Measurements from ENCODE around the gene TEX44.
"Not testable (repeated sequence)": the region's sequence is repeated elsewhere in the genome, so short reads cannot be mapped to it uniquely, and the experiment has no call there.

TEX44 gene

DNA sequence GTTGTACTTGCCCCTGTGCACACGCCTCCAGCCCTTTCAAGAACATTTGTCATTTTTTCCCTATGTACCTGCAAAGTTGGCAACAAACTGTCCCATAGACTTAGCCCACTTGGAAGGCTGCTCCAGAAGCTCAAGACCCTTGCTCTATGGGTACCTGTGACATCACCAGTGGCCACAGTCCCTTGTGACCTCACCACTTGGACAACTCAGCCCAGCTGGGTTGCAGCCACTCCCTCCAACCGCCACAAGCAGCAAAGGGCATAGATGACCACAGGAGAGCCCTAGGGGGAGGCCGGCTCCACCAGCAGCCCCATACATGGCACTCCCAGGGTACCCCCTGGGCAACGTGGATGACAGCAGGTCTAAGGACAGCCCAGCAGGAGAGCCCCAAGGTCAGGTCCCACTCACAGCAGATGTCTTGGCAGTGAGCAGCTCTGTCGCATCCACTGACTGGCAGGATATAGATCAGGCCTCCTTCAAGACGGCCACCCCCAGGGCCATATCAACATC lies at the start of gene TEX44:
Gene TEX44, plus strand, starts transcription at position 229 of the 510 bp plus-strand sequence. Its CDS starts 88 bp downstream, at position 317.
- H3K9ac ChIP-seq (ENCODE audit: low read length): no peak within 1 kb of the TSS
- no peaks in the 10 kb centered on the region for H3K27me3 ChIP-seq (ENCODE audit: control insufficient read depth, insufficient read depth, low read length)
- H3K4me3 ChIP-seq (ENCODE audit: low read length): no peak within 1 kb of the TSS
- H3K9me3 ChIP-seq (ENCODE audit: control insufficient read depth, low read depth, low read length): no peaks in the 10 kb centered on the region
- H3K36me3 ChIP-seq (ENCODE audit: control insufficient read depth, low read depth, low read length): no peaks in the 10 kb centered on the region
- H3K4me1 ChIP-seq (ENCODE audit: control insufficient read depth, low read depth, low read length): peaks cover 11% of the 10 kb centered on the region
- no peak within 1 kb of the TSS for H3K27ac ChIP-seq (ENCODE audit: low read length)

DNA sequence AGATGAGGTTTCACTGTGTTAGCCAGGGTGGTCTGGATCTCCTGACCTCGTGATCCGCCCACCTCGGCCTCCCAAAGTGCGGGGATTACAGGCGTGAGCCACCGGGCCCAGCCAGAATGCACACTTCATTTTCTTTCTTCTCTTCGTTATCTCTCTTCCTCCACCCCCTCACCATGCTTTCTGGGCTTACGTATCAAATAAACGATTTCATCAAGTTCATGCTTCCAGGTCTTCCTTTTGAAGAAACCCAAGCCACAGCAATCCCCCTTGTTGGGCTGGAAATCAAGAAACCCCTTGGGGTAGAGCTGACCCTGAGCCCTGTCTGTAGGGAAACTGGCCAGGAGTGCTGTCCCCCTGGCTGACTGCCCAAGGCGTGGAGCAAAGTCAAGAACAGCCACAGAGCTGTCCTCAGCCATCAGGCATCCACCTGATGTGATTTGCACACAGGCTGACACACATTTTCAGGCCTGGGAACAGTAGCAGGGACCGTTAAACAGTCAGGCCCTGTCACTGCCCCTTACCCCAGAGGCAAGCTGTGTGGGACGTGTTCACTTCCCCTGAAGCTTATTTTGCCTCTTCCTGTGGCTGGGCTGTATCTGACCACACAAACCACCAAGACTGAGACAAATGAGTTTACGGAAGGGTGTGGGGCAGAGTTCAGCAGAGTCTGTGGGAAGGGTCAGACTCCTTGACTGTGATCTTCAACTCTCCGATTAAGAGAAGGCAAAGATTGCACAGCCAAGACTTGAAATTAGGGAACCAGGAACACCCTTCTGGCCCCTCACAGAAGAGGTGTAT lies 47.4 kb upstream of the TEX44 start:
- H3K27ac ChIP-seq (ENCODE audit: low read length): no peak overlapping the region
- H3K9me3 ChIP-seq (ENCODE audit: control insufficient read depth, low read depth, low read length): no peaks in the 10 kb centered on the region
- no peak overlapping the region for H3K9ac ChIP-seq (ENCODE audit: low read length)
- no peaks in the 10 kb centered on the region for H3K36me3 ChIP-seq (ENCODE audit: control insufficient read depth, low read depth, low read length)
- no peak overlapping the region for H3K4me3 ChIP-seq (ENCODE audit: low read length)
- H3K4me1 ChIP-seq (ENCODE audit: control insufficient read depth, low read depth, low read length): no peaks in the 10 kb centered on the region
- no peaks in the 10 kb centered on the region for H3K27me3 ChIP-seq (ENCODE audit: control insufficient read depth, insufficient read depth, low read length)

GRCh38 chr2:231546014-231546715 lies 46.5 kb upstream of the TEX44 start:
- no peaks in the 10 kb centered on the region for H3K4me1 ChIP-seq (ENCODE audit: control insufficient read depth, low read depth, low read length)
- H3K9ac ChIP-seq (ENCODE audit: low read length): no peak overlapping the region
- no peaks in the 10 kb centered on the region for H3K9me3 ChIP-seq (ENCODE audit: control insufficient read depth, low read depth, low read length)
- no peak overlapping the region for H3K4me3 ChIP-seq (ENCODE audit: low read length)
- H3K27ac ChIP-seq (ENCODE audit: low read length): no peak overlapping the region
- no peaks in the 10 kb centered on the region for H3K36me3 ChIP-seq (ENCODE audit: control insufficient read depth, low read depth, low read length)
- H3K27me3 ChIP-seq (ENCODE audit: control insufficient read depth, insufficient read depth, low read length): no peaks in the 10 kb centered on the region

- no peaks in the 10 kb centered on the region for H3K27me3 ChIP-seq (ENCODE audit: control insufficient read depth, insufficient read depth, low read length)
- H3K36me3 ChIP-seq (ENCODE audit: control insufficient read depth, low read depth, low read length): no peaks in the 10 kb centered on the region
- H3K4me1 ChIP-seq (ENCODE audit: control insufficient read depth, low read depth, low read length): no peaks in the 10 kb centered on the region
- H3K9ac ChIP-seq (ENCODE audit: low read length): no peak overlapping the region
- no peak overlapping the region for H3K27ac ChIP-seq (ENCODE audit: low read length)
- no peak overlapping the region for H3K4me3 ChIP-seq (ENCODE audit: low read length)
- peaks cover 3% of the 10 kb centered on the region for H3K9me3 ChIP-seq (ENCODE audit: control insufficient read depth, low read depth, low read length)
These were observed 45.2 kb upstream of the TEX44 start for GRCh38 chr2:231547315-231548110.

DNA sequence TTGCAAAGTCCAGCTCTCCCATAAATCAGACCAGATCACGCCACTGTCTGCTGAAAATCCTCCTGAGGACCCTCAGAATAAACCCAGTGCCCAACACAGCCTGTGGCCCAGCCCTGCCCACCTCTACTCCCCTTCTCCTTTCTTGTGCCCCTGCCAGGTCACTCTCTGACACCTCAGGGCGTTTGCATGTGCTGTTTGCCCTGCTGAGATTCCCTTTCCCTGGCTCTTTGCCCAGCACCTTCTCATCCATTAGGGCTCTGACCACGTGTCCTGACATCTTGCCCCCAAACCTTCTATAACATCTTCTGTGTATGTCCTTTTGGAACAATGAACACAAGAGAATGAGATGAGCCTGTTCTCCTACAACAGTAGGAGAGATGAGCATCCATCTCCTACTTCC lies 43.9 kb upstream of the TEX44 start:
- Histone ChIP-seq H3K4me3 (ENCODE audit: low read length) (no peak overlapping the region), H3K36me3 (ENCODE audit: control insufficient read depth, low read depth, low read length) (no peaks in the 10 kb centered on the region), H3K9ac (ENCODE audit: low read length) (no peak overlapping the region), H3K9me3 (ENCODE audit: control insufficient read depth, low read depth, low read length) (peaks cover 9% of the 10 kb centered on the region), H3K4me1 (ENCODE audit: control insufficient read depth, low read depth, low read length) (no peaks in the 10 kb centered on the region), H3K27me3 (ENCODE audit: control insufficient read depth, insufficient read depth, low read length) (no peaks in the 10 kb centered on the region), H3K27ac (ENCODE audit: low read length) (no peak overlapping the region)

GRCh38 chr2:231549446-231550239 lies 43.0 kb upstream of the TEX44 start:
- H3K27me3 ChIP-seq (ENCODE audit: control insufficient read depth, insufficient read depth, low read length): no peaks in the 10 kb centered on the region
- no peak overlapping the region for H3K4me3 ChIP-seq (ENCODE audit: low read length)
- no peaks in the 10 kb centered on the region for H3K36me3 ChIP-seq (ENCODE audit: control insufficient read depth, low read depth, low read length)
- H3K9me3 ChIP-seq (ENCODE audit: control insufficient read depth, low read depth, low read length): peaks cover 9% of the 10 kb centered on the region
- H3K9ac ChIP-seq (ENCODE audit: low read length): no peak overlapping the region
- no peaks in the 10 kb centered on the region for H3K4me1 ChIP-seq (ENCODE audit: control insufficient read depth, low read depth, low read length)
- no peak overlapping the region for H3K27ac ChIP-seq (ENCODE audit: low read length)

DNA sequence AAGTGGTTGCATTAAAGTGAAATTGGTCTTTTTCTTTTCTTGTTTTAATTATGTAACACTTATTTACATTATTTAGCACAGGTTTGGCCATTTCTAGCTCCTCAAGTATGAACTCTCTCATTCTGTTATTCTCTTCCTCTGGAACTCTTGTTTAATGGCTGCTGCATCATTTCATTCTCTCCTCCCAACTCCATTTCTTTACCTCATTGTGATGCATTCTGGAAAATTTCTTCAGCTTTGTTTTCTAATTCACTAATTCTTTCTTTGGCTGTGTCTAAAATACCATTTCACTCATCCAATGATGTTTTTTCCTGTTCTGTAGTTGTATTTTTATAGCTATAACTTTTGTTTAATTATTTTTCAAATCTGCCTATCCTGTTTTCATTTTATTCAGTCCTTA lies 39.9 kb upstream of the TEX44 start:
- H3K4me1 ChIP-seq (ENCODE audit: control insufficient read depth, low read depth, low read length): no peaks in the 10 kb centered on the region
- H3K27me3 ChIP-seq (ENCODE audit: control insufficient read depth, insufficient read depth, low read length): no peaks in the 10 kb centered on the region

GRCh38 chr2:231554327-231554726 lies 38.3 kb upstream of the TEX44 start:
- Histone ChIP-seq H3K9ac (ENCODE audit: low read length) (no peak overlapping the region), H3K4me1 (ENCODE audit: control insufficient read depth, low read depth, low read length) (no peaks in the 10 kb centered on the region), H3K9me3 (ENCODE audit: control insufficient read depth, low read depth, low read length) (peaks cover 9% of the 10 kb centered on the region), H3K27me3 (ENCODE audit: control insufficient read depth, insufficient read depth, low read length) (no peaks in the 10 kb centered on the region), H3K27ac (ENCODE audit: low read length) (no peak overlapping the region), H3K36me3 (ENCODE audit: control insufficient read depth, low read depth, low read length) (no peaks in the 10 kb centered on the region), H3K4me3 (ENCODE audit: low read length) (no peak overlapping the region)

More for the DNA sequence above, 39.9 kb upstream of the TEX44 start:
- H3K36me3 ChIP-seq (ENCODE audit: control insufficient read depth, low read depth, low read length): no peaks in the 10 kb centered on the region
- H3K9ac ChIP-seq (ENCODE audit: low read length): no peak overlapping the region
- peaks cover 9% of the 10 kb centered on the region for H3K9me3 ChIP-seq (ENCODE audit: control insufficient read depth, low read depth, low read length)
- H3K27ac ChIP-seq (ENCODE audit: low read length): no peak overlapping the region
- no peak overlapping the region for H3K4me3 ChIP-seq (ENCODE audit: low read length)

- Histone ChIP-seq H3K4me3 (ENCODE audit: low read length) (no peak overlapping the region), H3K4me1 (ENCODE audit: control insufficient read depth, low read depth, low read length) (no peaks in the 10 kb centered on the region), H3K36me3 (ENCODE audit: control insufficient read depth, low read depth, low read length) (no peaks in the 10 kb centered on the region), H3K27me3 (ENCODE audit: control insufficient read depth, insufficient read depth, low read length) (no peaks in the 10 kb centered on the region), H3K9ac (ENCODE audit: low read length) (no peak overlapping the region), H3K9me3 (ENCODE audit: control insufficient read depth, low read depth, low read length) (peaks cover 9% of the 10 kb centered on the region), H3K27ac (ENCODE audit: low read length) (no peak overlapping the region)
These were observed 37.7 kb upstream of the TEX44 start for GRCh38 chr2:231554748-231555545.

GRCh38 chr2:231556496-231556895 lies 36.2 kb upstream of the TEX44 start:
- not testable (repeated sequence) for H3K36me3 ChIP-seq (ENCODE audit: control insufficient read depth, low read depth, low read length); H3K27ac ChIP-seq (ENCODE audit: low read length); H3K4me3 ChIP-seq (ENCODE audit: low read length); H3K4me1 ChIP-seq (ENCODE audit: control insufficient read depth, low read depth, low read length); H3K9ac ChIP-seq (ENCODE audit: low read length); H3K27me3 ChIP-seq (ENCODE audit: control insufficient read depth, insufficient read depth, low read length); H3K9me3 ChIP-seq (ENCODE audit: control insufficient read depth, low read depth, low read length)

Measured in iPS-18a (cell line).